Measurements from ENCODE around the gene RAVER2. TPM values are rescaled to one million over a fixed set of nuclear protein-coding genes. Genes with fewer than 3 reads are reported as not detected.

RAVER2 gene
- total and polyA plus RNA-seq, 2 experiments from 2014 or later, result 14.1 to 28.6 TPM

DNA sequence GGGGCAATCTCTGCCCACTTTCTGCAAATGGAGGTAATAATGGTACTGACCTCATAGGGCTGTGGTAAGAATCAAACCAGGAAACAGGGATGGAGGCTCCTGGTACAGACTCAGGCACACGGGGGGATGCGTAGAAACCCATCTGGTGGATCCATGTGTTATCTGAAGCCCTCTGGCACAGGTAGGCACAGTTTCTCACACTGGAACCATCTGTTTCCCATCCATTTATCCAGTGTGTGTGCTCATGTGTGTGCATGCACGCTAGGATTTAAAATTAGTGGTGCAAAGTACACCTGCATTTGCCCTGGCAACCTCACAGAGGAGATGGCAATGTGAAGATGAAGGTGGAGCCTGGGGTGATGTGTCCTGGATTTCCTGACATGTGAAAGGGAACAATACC lies 103.3 kb downstream of the RAVER2 start:
- Histone ChIP-seq H4K20me1 (ENCODE audit: insufficient read depth, poor library complexity, severe bottlenecking) (no peaks in the 10 kb centered on the region), H3K4me1 (ENCODE audit: insufficient read depth) (no peaks in the 10 kb centered on the region), H3K27ac (no peak overlapping the region), H3K4me3 (no peak overlapping the region), H3K79me2 (no peaks in the 10 kb centered on the region), H3K27me3 (no peaks in the 10 kb centered on the region), H2AFZ (no peak overlapping the region), H3K9me3 (ENCODE audit: low read depth) (no peaks in the 10 kb centered on the region), H3K9me2 (replicated peaks; ENCODE audit: insufficient read depth) (no peaks in the 10 kb centered on the region), H3K4me2 (no peak overlapping the region), H3K36me3 (replicated peaks; ENCODE audit: insufficient read depth, low read depth) (no peaks in the 10 kb centered on the region)
- 95% methylated on average over 3 of the region's 3 CpGs for WGBS (ENCODE audit: low lambda C conversion rate, missing lambda C conversion rate)
- TF ChIP-seq EZH2 (IDR thresholded peaks at IDR 0.05; ENCODE audit: borderline replicate concordance) (no peak), EZH2phosphoT487 (IDR thresholded peaks at IDR 0.05; ENCODE audit: low read depth, severe bottlenecking, unreplicated experiment) (no peak)
- TF ChIP-seq, protein P1, sequence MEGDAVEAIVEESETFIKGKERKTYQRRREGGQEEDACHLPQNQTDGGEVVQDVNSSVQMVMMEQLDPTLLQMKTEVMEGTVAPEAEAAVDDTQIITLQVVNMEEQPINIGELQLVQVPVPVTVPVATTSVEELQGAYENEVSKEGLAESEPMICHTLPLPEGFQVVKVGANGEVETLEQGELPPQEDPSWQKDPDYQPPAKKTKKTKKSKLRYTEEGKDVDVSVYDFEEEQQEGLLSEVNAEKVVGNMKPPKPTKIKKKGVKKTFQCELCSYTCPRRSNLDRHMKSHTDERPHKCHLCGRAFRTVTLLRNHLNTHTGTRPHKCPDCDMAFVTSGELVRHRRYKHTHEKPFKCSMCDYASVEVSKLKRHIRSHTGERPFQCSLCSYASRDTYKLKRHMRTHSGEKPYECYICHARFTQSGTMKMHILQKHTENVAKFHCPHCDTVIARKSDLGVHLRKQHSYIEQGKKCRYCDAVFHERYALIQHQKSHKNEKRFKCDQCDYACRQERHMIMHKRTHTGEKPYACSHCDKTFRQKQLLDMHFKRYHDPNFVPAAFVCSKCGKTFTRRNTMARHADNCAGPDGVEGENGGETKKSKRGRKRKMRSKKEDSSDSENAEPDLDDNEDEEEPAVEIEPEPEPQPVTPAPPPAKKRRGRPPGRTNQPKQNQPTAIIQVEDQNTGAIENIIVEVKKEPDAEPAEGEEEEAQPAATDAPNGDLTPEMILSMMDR (IDR thresholded peaks at IDR 0.05; ENCODE audit: poor library complexity), result no peak
- no peak for DNase-seq (ENCODE audit: low spot score)

DNA sequence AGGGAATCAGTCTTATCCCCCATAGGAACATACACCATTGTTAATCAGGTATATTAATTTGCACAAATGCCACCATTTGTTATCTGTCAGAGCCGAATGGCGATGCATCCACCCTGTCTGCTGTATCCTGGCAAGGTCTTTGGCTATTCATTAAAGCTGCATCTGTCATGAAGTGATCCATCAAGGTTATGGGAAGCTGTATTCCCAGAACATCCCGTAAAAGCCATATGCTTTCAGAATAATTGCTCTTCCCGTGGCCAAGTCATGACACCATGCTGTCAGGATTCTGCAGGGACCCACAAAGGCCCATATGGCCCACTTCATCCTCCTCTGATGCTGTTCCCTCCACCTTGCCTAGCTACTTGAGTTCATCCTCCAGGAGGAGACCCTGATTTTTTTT lies 103.9 kb downstream of the RAVER2 start:
- H3K27me3 ChIP-seq, result no peaks in the 10 kb centered on the region
- H3K9me3 ChIP-seq (ENCODE audit: low read depth), result no peaks in the 10 kb centered on the region
- H3K4me1 ChIP-seq (ENCODE audit: insufficient read depth), result no peaks in the 10 kb centered on the region
- TF ChIP-seq, protein P1 (IDR thresholded peaks at IDR 0.05; ENCODE audit: poor library complexity), result no peak
- TF ChIP-seq EZH2 (IDR thresholded peaks at IDR 0.05; ENCODE audit: borderline replicate concordance), result no peak
- no peak for TF ChIP-seq EZH2phosphoT487 (IDR thresholded peaks at IDR 0.05; ENCODE audit: low read depth, severe bottlenecking, unreplicated experiment)
- H3K27ac ChIP-seq, result no peak overlapping the region
- H3K4me3 ChIP-seq, result no peak overlapping the region
- H3K9me2 ChIP-seq (replicated peaks; ENCODE audit: insufficient read depth), result no peaks in the 10 kb centered on the region
- no peak overlapping the region for H2AFZ ChIP-seq
- no peaks in the 10 kb centered on the region for H3K36me3 ChIP-seq (replicated peaks; ENCODE audit: insufficient read depth, low read depth)
- no peaks in the 10 kb centered on the region for H3K79me2 ChIP-seq
- WGBS (ENCODE audit: low lambda C conversion rate, missing lambda C conversion rate), result 85% methylated on average over 4 of the region's 4 CpGs
- no peak for DNase-seq (ENCODE audit: low spot score)
- no peak overlapping the region for H3K4me2 ChIP-seq
- H4K20me1 ChIP-seq (ENCODE audit: insufficient read depth, poor library complexity, severe bottlenecking), result no peaks in the 10 kb centered on the region

DNA sequence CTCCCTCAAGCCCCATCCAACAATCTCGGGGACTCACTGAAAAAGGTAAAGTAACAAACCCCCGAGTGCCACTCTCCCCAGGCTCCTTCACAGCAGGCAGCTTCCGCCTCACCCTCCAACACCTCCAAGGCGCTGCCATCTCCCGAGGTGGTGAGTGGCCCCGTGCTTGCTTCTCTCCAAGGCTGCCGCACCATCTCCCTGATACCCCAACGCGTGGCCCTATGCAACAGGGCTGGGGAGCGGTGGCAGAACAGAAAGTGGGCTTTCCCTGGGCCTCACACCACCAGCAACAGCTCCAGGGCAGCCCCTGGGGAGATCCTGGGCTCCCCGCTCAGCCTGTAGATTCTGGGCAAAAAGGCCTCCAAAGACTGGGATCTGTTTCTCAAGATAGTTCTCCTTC lies 105.1 kb downstream of the RAVER2 start:
- Histone ChIP-seq H3K27me3 (no peaks in the 10 kb centered on the region), H3K4me1 (ENCODE audit: insufficient read depth) (no peaks in the 10 kb centered on the region), H3K9me2 (replicated peaks; ENCODE audit: insufficient read depth) (no peaks in the 10 kb centered on the region), H3K4me3 (no peak overlapping the region), H3K36me3 (replicated peaks; ENCODE audit: insufficient read depth, low read depth) (no peaks in the 10 kb centered on the region), H3K27ac (no peak overlapping the region), H3K79me2 (no peaks in the 10 kb centered on the region), H3K9me3 (ENCODE audit: low read depth) (no peaks in the 10 kb centered on the region), H4K20me1 (ENCODE audit: insufficient read depth, poor library complexity, severe bottlenecking) (no peaks in the 10 kb centered on the region), H2AFZ (no peak overlapping the region), H3K4me2 (no peak overlapping the region)
- no peak for DNase-seq (ENCODE audit: low spot score)
- TF ChIP-seq, protein P1 (IDR thresholded peaks at IDR 0.05; ENCODE audit: poor library complexity), result no peak
- TF ChIP-seq EZH2phosphoT487 (IDR thresholded peaks at IDR 0.05; ENCODE audit: low read depth, severe bottlenecking, unreplicated experiment), result no peak
- TF ChIP-seq EZH2 (IDR thresholded peaks at IDR 0.05; ENCODE audit: borderline replicate concordance), result no peak
- WGBS (ENCODE audit: low lambda C conversion rate, missing lambda C conversion rate), result 98% methylated on average over 11 of the region's 11 CpGs

DNA sequence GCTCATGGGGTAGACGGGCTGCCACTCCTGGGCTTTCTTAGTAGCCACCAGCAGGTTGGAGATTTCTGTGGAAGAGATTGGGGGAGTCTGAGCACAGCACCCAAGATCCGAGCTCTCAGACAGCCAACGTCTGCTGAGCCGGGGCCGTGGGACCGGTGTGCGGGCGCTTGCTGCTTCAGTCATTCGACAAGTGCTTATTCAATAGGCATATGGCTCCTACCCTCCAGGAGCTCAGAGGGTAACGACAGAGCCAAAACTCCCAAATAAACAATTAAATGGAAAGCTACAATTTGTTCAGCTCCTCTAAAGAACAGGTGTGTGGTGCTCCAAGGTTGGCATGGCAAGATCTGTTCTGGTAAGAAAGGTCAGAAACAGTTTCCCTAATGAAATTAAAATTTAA lies 106.0 kb downstream of the RAVER2 start:
- Histone ChIP-seq H3K4me2 (no peak overlapping the region), H3K4me3 (no peak overlapping the region), H3K27me3 (no peaks in the 10 kb centered on the region), H3K27ac (no peak overlapping the region), H3K4me1 (ENCODE audit: insufficient read depth) (no peaks in the 10 kb centered on the region), H2AFZ (no peak overlapping the region), H3K9me3 (ENCODE audit: low read depth) (no peaks in the 10 kb centered on the region), H3K9me2 (replicated peaks; ENCODE audit: insufficient read depth) (no peaks in the 10 kb centered on the region), H3K36me3 (replicated peaks; ENCODE audit: insufficient read depth, low read depth) (no peaks in the 10 kb centered on the region), H4K20me1 (ENCODE audit: insufficient read depth, poor library complexity, severe bottlenecking) (no peaks in the 10 kb centered on the region), H3K79me2 (no peaks in the 10 kb centered on the region)
- WGBS (ENCODE audit: low lambda C conversion rate, missing lambda C conversion rate), result 97% methylated on average over 10 of the region's 10 CpGs
- DNase-seq (ENCODE audit: low spot score), result no peak
- TF ChIP-seq EZH2 (IDR thresholded peaks at IDR 0.05; ENCODE audit: borderline replicate concordance), result no peak
- TF ChIP-seq, protein P1 (IDR thresholded peaks at IDR 0.05; ENCODE audit: poor library complexity), result no peak
- no peak for TF ChIP-seq EZH2phosphoT487 (IDR thresholded peaks at IDR 0.05; ENCODE audit: low read depth, severe bottlenecking, unreplicated experiment)
